Measurements from ENCODE around the gene LRRC4C. TPM values are rescaled to one million over a fixed set of nuclear protein-coding genes. Genes with fewer than 3 reads are reported as not detected.
"Not testable (repeated sequence)": the region's sequence is repeated elsewhere in the genome, so short reads cannot be mapped to it uniquely, and the experiment has no call there.

LRRC4C gene
- total RNA-seq, 1 donor from 2014 or later, result 1.2 TPM

- TF ChIP-seq CTCF (IDR thresholded peaks at IDR 0.05; ENCODE audit: unreplicated experiment), result no peak
- no peak for DNase-seq (ENCODE audit: low spot score)
- Mint-ChIP-seq H3K4me1 (ENCODE audit: unreplicated experiment) (no peaks in the 10 kb centered on the region), H3K4me3 (ENCODE audit: unreplicated experiment) (no peak overlapping the region), H3K36me3 (ENCODE audit: low read depth, unreplicated experiment) (no peaks in the 10 kb centered on the region), H3K27ac (ENCODE audit: unreplicated experiment) (no peak overlapping the region), H3K9me3 (ENCODE audit: unreplicated experiment) (no peaks in the 10 kb centered on the region), H3K27me3 (ENCODE audit: unreplicated experiment) (no peaks in the 10 kb centered on the region)
These were observed 427.8 kb downstream of the LRRC4C start for GRCh38 chr11:41031551-41032060.

DNA sequence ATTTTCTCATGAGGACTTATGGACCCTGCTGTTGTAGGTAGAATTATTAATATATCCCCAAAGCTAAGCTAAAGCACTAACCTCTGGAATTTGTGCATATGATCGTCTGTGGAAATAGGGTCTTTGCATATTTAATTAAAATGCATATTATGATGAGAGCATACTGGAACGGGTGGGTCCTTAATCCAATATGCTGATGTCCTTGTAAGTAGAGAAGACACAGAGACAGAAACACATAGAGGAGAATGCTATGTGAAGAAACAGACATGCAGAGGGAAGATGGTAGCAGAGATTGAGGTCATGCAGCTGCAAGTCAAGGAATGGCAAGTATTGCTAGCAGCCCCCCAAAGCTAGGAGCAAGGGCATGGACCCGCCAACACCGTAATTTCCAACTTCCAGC is 439.2 kb downstream of the LRRC4C start:
- no peak for DNase-seq (ENCODE audit: low spot score)
- no peaks in the 10 kb centered on the region for H3K36me3 Mint-ChIP-seq (ENCODE audit: low read depth, unreplicated experiment)
- H3K9me3 Mint-ChIP-seq (ENCODE audit: unreplicated experiment), result no peaks in the 10 kb centered on the region
- no peaks in the 10 kb centered on the region for H3K27me3 Mint-ChIP-seq (ENCODE audit: unreplicated experiment)
- no peaks in the 10 kb centered on the region for H3K4me1 Mint-ChIP-seq (ENCODE audit: unreplicated experiment)
- no peak overlapping the region for H3K4me3 Mint-ChIP-seq (ENCODE audit: unreplicated experiment)
- TF ChIP-seq CTCF (IDR thresholded peaks at IDR 0.05; ENCODE audit: unreplicated experiment), result no peak
- H3K27ac Mint-ChIP-seq (ENCODE audit: unreplicated experiment), result no peak overlapping the region

- H3K27ac Mint-ChIP-seq (ENCODE audit: unreplicated experiment); H3K4me3 Mint-ChIP-seq (ENCODE audit: unreplicated experiment); H3K36me3 Mint-ChIP-seq (ENCODE audit: low read depth, unreplicated experiment); H3K9me3 Mint-ChIP-seq (ENCODE audit: unreplicated experiment); H3K4me1 Mint-ChIP-seq (ENCODE audit: unreplicated experiment); H3K27me3 Mint-ChIP-seq (ENCODE audit: unreplicated experiment); DNase-seq (ENCODE audit: low spot score): not testable (repeated sequence)
These were observed 439.8 kb downstream of the LRRC4C start for GRCh38 chr11:41019666-41020065.

GRCh38 chr11:41018224-41018623 is 441.2 kb downstream of the LRRC4C start:
- Mint-ChIP-seq H3K9me3 (ENCODE audit: unreplicated experiment) (no peaks in the 10 kb centered on the region), H3K4me1 (ENCODE audit: unreplicated experiment) (no peaks in the 10 kb centered on the region), H3K27ac (ENCODE audit: unreplicated experiment) (no peak overlapping the region), H3K36me3 (ENCODE audit: low read depth, unreplicated experiment) (no peaks in the 10 kb centered on the region), H3K4me3 (ENCODE audit: unreplicated experiment) (no peak overlapping the region), H3K27me3 (ENCODE audit: unreplicated experiment) (peaks cover 1% of the 10 kb centered on the region)
- no peak for TF ChIP-seq CTCF (IDR thresholded peaks at IDR 0.05; ENCODE audit: unreplicated experiment)
- DNase-seq (ENCODE audit: low spot score), result no peak

- Mint-ChIP-seq H3K27me3 (ENCODE audit: unreplicated experiment) (peaks cover 1% of the 10 kb centered on the region), H3K27ac (ENCODE audit: unreplicated experiment) (no peak overlapping the region), H3K9me3 (ENCODE audit: unreplicated experiment) (no peaks in the 10 kb centered on the region), H3K4me3 (ENCODE audit: unreplicated experiment) (no peak overlapping the region), H3K36me3 (ENCODE audit: low read depth, unreplicated experiment) (no peaks in the 10 kb centered on the region), H3K4me1 (ENCODE audit: unreplicated experiment) (no peaks in the 10 kb centered on the region)
- DNase-seq (ENCODE audit: low spot score), result no peak
- no peak for TF ChIP-seq CTCF (IDR thresholded peaks at IDR 0.05; ENCODE audit: unreplicated experiment)
These were observed 448.9 kb downstream of the LRRC4C start for GRCh38 chr11:41010361-41011050.
